Measurements from ENCODE around the gene B4GALT1.

B4GALT1 gene

DNA sequence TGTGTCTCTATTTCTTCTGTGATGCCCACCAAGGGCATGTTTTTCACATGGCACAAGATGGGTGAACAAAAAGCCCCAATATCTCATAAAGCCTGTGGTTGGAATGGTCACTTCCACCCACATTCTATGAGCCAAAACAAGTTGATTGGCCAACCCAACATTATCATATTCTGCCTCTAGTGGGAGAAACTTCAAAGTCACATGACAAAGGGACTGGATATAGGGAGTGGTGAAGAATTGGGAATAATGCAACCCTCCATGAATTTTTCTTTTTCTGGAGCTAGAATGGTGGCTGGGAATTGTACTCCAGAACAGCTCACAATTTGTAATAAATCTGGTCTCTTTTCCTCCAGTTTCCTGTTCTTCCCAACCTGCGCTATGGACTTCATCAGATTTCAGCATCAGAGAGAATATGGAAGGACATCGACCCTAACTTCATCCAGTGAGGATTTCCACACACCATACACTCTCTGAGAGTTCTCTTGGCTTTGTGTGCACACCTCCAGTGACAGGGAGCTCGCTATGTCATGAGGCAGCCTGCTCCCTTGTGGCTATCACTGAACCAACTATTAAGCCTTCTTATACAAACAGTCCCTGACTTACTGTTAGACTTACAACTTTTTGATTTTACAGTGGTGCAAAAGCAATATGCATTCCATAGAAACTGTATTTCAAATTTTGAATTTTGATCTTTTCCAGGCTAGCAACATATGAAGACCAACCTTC is 12.0 kb upstream of the B4GALT1 start:
- no peak for DNase-seq (ENCODE audit: extremely low spot score)
- CTCF ChIA-PET = interaction anchor here (0.5 kb wide), 1 partner anchor 112 kb away, joined by 4 read pairs; no protein-coding TSS in a partner anchor
- POLR2A ChIA-PET = no interaction called here
- no peak for TF ChIP-seq TARDBP (IDR thresholded peaks at IDR 0.05)
- no peak for TF ChIP-seq FOXA1 (IDR thresholded peaks at IDR 0.05)
- no peak for TF ChIP-seq ZNF384 (IDR thresholded peaks at IDR 0.05)
- no peak for TF ChIP-seq ELF4 (IDR thresholded peaks at IDR 0.05)
- TF ChIP-seq NFRKB (IDR thresholded peaks at IDR 0.05) = no peak
- TF ChIP-seq LEF1 (IDR thresholded peaks at IDR 0.05; ENCODE audit: borderline replicate concordance) = no peak
- TF ChIP-seq BHLHE40 (IDR thresholded peaks at IDR 0.05; ENCODE audit: borderline replicate concordance) = no peak
- no peak for TF ChIP-seq SUZ12 (IDR thresholded peaks at IDR 0.05)
- no peak for TF ChIP-seq ARNT (IDR thresholded peaks at IDR 0.05)
- TF ChIP-seq, protein P1, sequence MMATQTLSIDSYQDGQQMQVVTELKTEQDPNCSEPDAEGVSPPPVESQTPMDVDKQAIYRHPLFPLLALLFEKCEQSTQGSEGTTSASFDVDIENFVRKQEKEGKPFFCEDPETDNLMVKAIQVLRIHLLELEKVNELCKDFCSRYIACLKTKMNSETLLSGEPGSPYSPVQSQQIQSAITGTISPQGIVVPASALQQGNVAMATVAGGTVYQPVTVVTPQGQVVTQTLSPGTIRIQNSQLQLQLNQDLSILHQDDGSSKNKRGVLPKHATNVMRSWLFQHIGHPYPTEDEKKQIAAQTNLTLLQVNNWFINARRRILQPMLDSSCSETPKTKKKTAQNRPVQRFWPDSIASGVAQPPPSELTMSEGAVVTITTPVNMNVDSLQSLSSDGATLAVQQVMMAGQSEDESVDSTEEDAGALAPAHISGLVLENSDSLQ (IDR thresholded peaks at IDR 0.05) = no peak

DNA sequence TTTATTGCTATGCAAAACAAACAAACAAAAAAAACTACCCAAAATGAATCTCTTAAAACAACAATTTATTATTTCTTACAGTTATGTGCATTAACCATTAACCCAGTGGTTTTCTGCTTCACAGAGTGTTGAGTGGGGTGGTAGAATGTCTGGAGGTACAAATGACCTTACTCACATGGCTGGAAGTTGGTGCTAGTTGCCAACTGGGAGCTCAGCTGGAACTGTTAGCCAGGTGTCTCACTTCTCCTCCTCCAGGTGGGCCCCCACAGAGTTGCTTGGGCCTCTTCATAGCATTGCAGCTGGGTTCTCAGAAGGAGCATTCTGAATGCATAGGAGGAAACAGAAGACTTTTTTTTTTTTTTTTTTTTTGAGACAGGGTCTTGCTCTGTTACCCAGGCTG is 10.5 kb upstream of the B4GALT1 start:
- ChIA-PET CTCF (interaction anchor here (0.6 kb wide), 1 partner anchor 798 kb away, joined by 3 read pairs; no protein-coding TSS in a partner anchor), POLR2A (no interaction called here)
- TF ChIP-seq CTBP1 (IDR thresholded peaks at IDR 0.05; ENCODE audit: borderline replicate concordance) (no peak), FOXK2 (IDR thresholded peaks at IDR 0.05) (no peak), SP1 (IDR thresholded peaks at IDR 0.05) (no peak), FOXM1 (IDR thresholded peaks at IDR 0.05; ENCODE audit: borderline replicate concordance) (no peak), TARDBP (IDR thresholded peaks at IDR 0.05) (no peak), ELF4 (IDR thresholded peaks at IDR 0.05) (no peak), L3MBTL2 (conservative IDR thresholded peaks at IDR 0.05) (no peak)
- DNase-seq (ENCODE audit: extremely low spot score) = no peak

DNA sequence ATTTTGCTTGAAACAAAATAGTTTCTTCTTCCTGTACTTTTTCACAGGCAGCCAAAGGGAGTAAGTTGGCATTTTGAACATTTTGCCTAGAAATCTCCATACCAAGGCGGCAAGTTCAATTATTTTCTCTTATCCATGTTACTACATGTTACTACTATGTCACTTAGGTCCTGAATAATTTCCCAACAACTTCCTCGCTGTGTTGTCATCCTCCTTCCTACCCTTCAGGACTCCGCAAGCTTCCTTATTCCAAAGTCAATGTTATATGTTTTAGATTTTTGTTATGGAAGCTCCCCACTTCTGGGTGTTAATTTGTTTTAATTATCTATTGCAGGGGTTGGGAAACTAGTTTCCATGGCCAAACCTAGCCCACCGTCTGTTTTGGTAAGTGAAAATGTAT is 9.9 kb upstream of the B4GALT1 start:
- ChIA-PET POLR2A (no interaction called here), CTCF (interaction anchor here (0.6 kb wide), 1 partner anchor 798 kb away, joined by 3 read pairs; no protein-coding TSS in a partner anchor)
- DNase-seq (ENCODE audit: extremely low spot score) = no peak
- no peak for TF ChIP-seq BHLHE40 (IDR thresholded peaks at IDR 0.05; ENCODE audit: borderline replicate concordance)
- no peak for TF ChIP-seq LEF1 (IDR thresholded peaks at IDR 0.05; ENCODE audit: borderline replicate concordance)
- TF ChIP-seq FOXM1 (IDR thresholded peaks at IDR 0.05; ENCODE audit: borderline replicate concordance) = no peak
- TF ChIP-seq CTBP1 (IDR thresholded peaks at IDR 0.05; ENCODE audit: borderline replicate concordance) = no peak
- no peak for TF ChIP-seq L3MBTL2 (conservative IDR thresholded peaks at IDR 0.05)
- TF ChIP-seq ELF4 (IDR thresholded peaks at IDR 0.05) = no peak
- no peak for TF ChIP-seq ARNT (IDR thresholded peaks at IDR 0.05)
- TF ChIP-seq SUZ12 (IDR thresholded peaks at IDR 0.05) = no peak
- no peak for TF ChIP-seq NFRKB (IDR thresholded peaks at IDR 0.05)
- no peak for TF ChIP-seq SP1 (IDR thresholded peaks at IDR 0.05)
- TF ChIP-seq, protein P1 (IDR thresholded peaks at IDR 0.05) = no peak
- TF ChIP-seq TARDBP (IDR thresholded peaks at IDR 0.05) = no peak
- no peak for TF ChIP-seq ZNF384 (IDR thresholded peaks at IDR 0.05)
- no peak for TF ChIP-seq FOXA1 (IDR thresholded peaks at IDR 0.05)
- no peak for TF ChIP-seq FOXK2 (IDR thresholded peaks at IDR 0.05)
- TF ChIP-seq HDGF (IDR thresholded peaks at IDR 0.05; ENCODE audit: borderline replicate concordance) = no peak

DNA sequence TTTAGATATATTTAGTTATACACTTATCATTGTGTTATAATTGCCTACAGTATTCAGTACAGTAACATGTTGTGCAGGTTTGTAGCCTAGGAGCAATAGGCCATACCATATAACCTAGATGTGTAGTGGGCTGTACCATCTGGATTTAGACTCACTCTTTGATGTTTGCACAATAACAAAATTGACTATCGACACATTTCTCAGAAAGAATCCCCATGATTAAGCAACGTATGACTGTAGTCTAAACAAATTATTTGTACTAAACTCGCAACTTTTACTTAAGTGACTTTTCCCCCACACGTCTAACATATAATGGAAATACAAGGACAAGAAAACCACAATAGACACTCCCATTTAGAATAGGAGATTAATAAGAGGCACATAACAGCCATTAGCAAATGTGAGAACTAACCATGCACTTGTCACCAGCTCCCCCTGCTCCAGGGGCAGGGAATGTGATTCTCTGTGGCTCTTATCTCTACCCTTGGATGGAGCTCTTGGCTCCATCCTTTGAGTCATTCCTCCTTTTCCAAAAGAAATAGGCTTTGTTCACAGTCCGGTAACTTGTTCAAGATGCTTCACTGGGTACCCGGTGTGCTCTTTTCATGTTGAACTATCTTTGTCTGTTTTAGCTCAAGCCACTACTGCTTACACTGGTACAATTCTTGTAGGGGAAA is 8.7 kb upstream of the B4GALT1 start:
- TF ChIP-seq LEF1 (IDR thresholded peaks at IDR 0.05; ENCODE audit: borderline replicate concordance) = no peak
- TF ChIP-seq FOXM1 (IDR thresholded peaks at IDR 0.05; ENCODE audit: borderline replicate concordance) = no peak
- no peak for TF ChIP-seq ZNF384 (IDR thresholded peaks at IDR 0.05)
- TF ChIP-seq HDGF (IDR thresholded peaks at IDR 0.05; ENCODE audit: borderline replicate concordance) = no peak
- no peak for TF ChIP-seq SP1 (IDR thresholded peaks at IDR 0.05)
- no peak for TF ChIP-seq SUZ12 (IDR thresholded peaks at IDR 0.05)
- no peak for TF ChIP-seq ARNT (IDR thresholded peaks at IDR 0.05)
- no peak for TF ChIP-seq TARDBP (IDR thresholded peaks at IDR 0.05)

DNA sequence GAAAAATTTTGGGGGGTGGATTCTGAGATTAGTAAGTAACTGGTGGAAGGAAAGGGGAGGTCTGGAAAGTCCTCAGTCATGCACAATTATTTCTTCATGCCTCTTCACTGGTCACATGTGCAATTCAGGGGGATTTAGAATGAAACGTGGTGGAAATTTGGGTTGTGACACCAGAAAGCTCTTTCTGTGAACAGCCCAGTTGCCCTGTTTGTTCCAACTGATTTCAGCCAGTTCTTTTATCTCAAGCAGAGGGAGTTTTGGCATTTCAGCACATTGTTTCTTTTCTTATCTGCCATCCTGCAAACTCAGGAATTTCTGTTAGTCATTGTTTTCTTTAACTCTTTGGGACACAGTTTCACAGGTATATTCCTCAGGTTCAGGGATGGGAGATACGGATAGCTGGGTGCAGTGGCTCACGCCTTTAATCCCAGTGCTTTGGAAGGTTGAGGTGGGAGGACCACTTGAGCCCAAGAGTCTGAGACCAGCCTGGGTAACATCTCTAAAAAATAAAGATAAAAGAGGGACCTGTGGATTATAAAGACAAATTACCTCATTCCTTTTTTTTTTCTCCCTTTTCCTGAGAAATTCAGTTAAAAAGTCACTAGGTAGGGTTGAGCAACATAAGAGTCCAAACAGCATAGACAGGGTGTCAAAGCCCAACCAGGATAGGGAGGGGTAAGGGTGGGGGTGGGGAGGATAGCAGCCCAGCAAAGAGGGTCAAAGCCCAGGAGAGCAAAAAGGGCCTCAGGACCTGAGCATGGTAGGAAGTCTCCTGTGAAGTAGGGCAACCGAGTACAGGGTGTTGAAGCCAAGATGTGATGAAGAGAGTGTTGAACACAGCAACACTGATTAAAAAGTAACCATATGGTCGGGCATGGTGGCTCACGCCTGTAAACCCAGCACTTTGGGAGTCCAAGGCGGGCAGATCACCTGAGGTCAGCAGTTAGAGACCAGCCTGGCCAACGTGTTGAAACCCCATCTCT is 5.4 kb upstream of the B4GALT1 start:
- ChIA-PET CTCF (interaction anchor here (0.6 kb wide), 1 partner anchor 55 kb away, joined by 3 read pairs; no protein-coding TSS in a partner anchor), POLR2A (no interaction called here)
- no peak for DNase-seq (ENCODE audit: extremely low spot score)

More for the DNA sequence above, 8.7 kb upstream of the B4GALT1 start:
- ChIA-PET POLR2A (no interaction called here), CTCF (no interaction called here)
- no peak for DNase-seq (ENCODE audit: extremely low spot score)

More for the DNA sequence above, 5.4 kb upstream of the B4GALT1 start:
- TF ChIP-seq, protein P1 (IDR thresholded peaks at IDR 0.05) = no peak
- no peak for TF ChIP-seq NFRKB (IDR thresholded peaks at IDR 0.05)
- TF ChIP-seq FOXM1 (IDR thresholded peaks at IDR 0.05; ENCODE audit: borderline replicate concordance) = no peak
- no peak for TF ChIP-seq TARDBP (IDR thresholded peaks at IDR 0.05)
- TF ChIP-seq CTBP1 (IDR thresholded peaks at IDR 0.05; ENCODE audit: borderline replicate concordance) = no peak
- TF ChIP-seq BHLHE40 (IDR thresholded peaks at IDR 0.05; ENCODE audit: borderline replicate concordance) = no peak
- no peak for TF ChIP-seq ARNT (IDR thresholded peaks at IDR 0.05)
- TF ChIP-seq FOXK2 (IDR thresholded peaks at IDR 0.05) = no peak

Measured in HEK293T (cell line).